K562 (cell line): Measurements from ENCODE around the gene PTH2. TPM values are rescaled to one million over a fixed set of nuclear protein-coding genes. Genes with fewer than 3 reads are reported as not detected.

Experiments used
- CREB1 ChIP-seq, 2 experiments: sonication (generic) in 1 of 2; formaldehyde crosslinking in 1 of 2; IDR thresholded peaks; 2 replicates each; pipeline versions ENCODE4 v1.6.1 to v1.8.0; 2012 to 2022; ENCODE audit warnings: inconsistent platforms in 1 of 2, mild to moderate bottlenecking in 1 of 2, missing genetic modification reagents in 1 of 2, moderate library complexity in 1 of 2
- DPF2 ChIP-seq: fragments of 450-650 bp; IDR thresholded peaks from 2 replicates; pipeline ENCODE4 v1.6.1; 2016
- MYBL2 ChIP-seq, 2 experiments: fragments of 450-650 bp in 1 of 2; sonication (generic) in 1 of 2; formaldehyde crosslinking in 1 of 2; IDR thresholded peaks; 2 replicates each; pipeline versions ENCODE4 v1.6.1 to v1.8.1; 2017 to 2022; ENCODE audit warnings: borderline replicate concordance in 1 of 2, inconsistent platforms in 1 of 2, low read depth in 1 of 2, mild to moderate bottlenecking in 1 of 2, missing genetic modification reagents in 1 of 2, moderate library complexity in 1 of 2
- NUFIP1 ChIP-seq: fragments of 450-650 bp; IDR thresholded peaks from 2 replicates; pipeline ENCODE4 v1.6.1; 2018; ENCODE audit not compliant: partially characterized antibody
- ZFP30 ChIP-seq: fragments of 250-450 bp; sonication (Bioruptor Pico); IDR thresholded peaks from 2 replicates; pipeline ENCODE4 v1.8.0; 2022; ENCODE audit warnings: moderate library complexity, mild to moderate bottlenecking, inconsistent platforms, borderline replicate concordance
- ZFX ChIP-seq: sonication (generic); formaldehyde crosslinking; IDR thresholded peaks from 2 replicates; pipeline ENCODE4 v1.8.0; 2022; ENCODE audit warnings: mild to moderate bottlenecking, missing genetic modification reagents, moderate library complexity
- ZNF444 ChIP-seq: fragments of 250-450 bp; sonication (Bioruptor Pico); IDR thresholded peaks from 2 replicates; pipeline ENCODE4 v1.4.0; 2020; ENCODE audit warnings: mild to moderate bottlenecking, moderate library complexity
- ZNF75A ChIP-seq: fragments of 450-650 bp; formaldehyde crosslinking; IDR thresholded peaks from 2 replicates; pipeline ENCODE4 v1.4.0; 2020; ENCODE audit warnings: mild to moderate bottlenecking
- polyA plus RNA-seq, 8 experiments: library from polyadenylated mRNA; depleted of rRNA in 4 of 8; stranded (reverse) in 5 of 8; unstranded in 3 of 8; fragments of >200 nt; fragmentation: Nextera tagmentation in 2 of 8; fragmentation: Illumina TruSeq in 1 of 8; extraction: Ambion mirVana in 2 of 8; extraction: Trizol in 1 of 8; gene quantifications; 2 replicates each; pipeline versions ENCODE4 v1.2.1 to v1.2.3, GENCODE V29; 2011 to 2014; ENCODE audit warnings: inconsistent platforms in 1 of 8, missing spikeins in 1 of 8
- total RNA-seq, 7 experiments: library from RNA; depleted of rRNA in 6 of 7; stranded (reverse); fragments of >200 nt in 6 of 7; fragmentation: Illumina TruSeq in 2 of 7; extraction: Trizol in 2 of 7; gene quantifications; 2 replicates each; pipeline versions ENCODE4 v1.2.1 to v1.2.3, GENCODE V29; 2011 to 2021; ENCODE audit warnings: low replicate concordance in 1 of 7
- TF ChIP-seq, protein P1 (sequence below): fragments of 450-650 bp; IDR thresholded peaks from one replicate; pipeline ENCODE4 v1.6.1; 2018; ENCODE audit warnings: mild to moderate bottlenecking, moderate library complexity; ENCODE audit not compliant: partially characterized antibody
- TF ChIP-seq, protein P2 (sequence below): fragments of 250-450 bp; sonication (Bioruptor Pico); IDR thresholded peaks from 2 replicates; pipeline ENCODE4 v1.8.0; 2022; ENCODE audit warnings: moderate library complexity, mild to moderate bottlenecking, inconsistent platforms
- TF ChIP-seq, protein P3 (sequence below): sonication (generic); formaldehyde crosslinking; IDR thresholded peaks from 2 replicates; pipeline ENCODE4 v1.8.0; 2022; ENCODE audit warnings: mild to moderate bottlenecking, missing genetic modification reagents, borderline replicate concordance
- TF ChIP-seq, protein P4 (sequence below), 3 experiments: fragments of 200-800 bp in 1 of 3; sonication (Bioruptor generic) in 1 of 3; sonication (generic) in 1 of 3; formaldehyde crosslinking in 1 of 3; IDR thresholded peaks; 2 replicates each; pipeline versions ENCODE4 v1.6.1 to v1.8.0; 2016 to 2022; ENCODE audit warnings: mild to moderate bottlenecking in 2 of 3, missing compliant biosample characterization in 2 of 3, missing genetic modification characterization in 2 of 3, missing genetic modification reagents in 1 of 3
- TF ChIP-seq, protein P5 (sequence below): fragments of 250-450 bp; sonication (Bioruptor Pico); IDR thresholded peaks from 2 replicates; pipeline ENCODE4 v1.9.0; 2021; ENCODE audit warnings: mild to moderate bottlenecking, inconsistent platforms
- TF ChIP-seq, protein P6 (sequence below): fragments of 250-450 bp; sonication (Bioruptor Pico); IDR thresholded peaks from 2 replicates; pipeline ENCODE4 v1.8.0; 2021; ENCODE audit warnings: mild to moderate bottlenecking, moderate library complexity

The PTH2 gene
- total and polyA plus RNA-seq, 9 of the 15 experiments (the other 6 are each of a cell fraction or from before 2014, with no cell fraction given) = 1.3 TPM; not detected in 8

DNA sequence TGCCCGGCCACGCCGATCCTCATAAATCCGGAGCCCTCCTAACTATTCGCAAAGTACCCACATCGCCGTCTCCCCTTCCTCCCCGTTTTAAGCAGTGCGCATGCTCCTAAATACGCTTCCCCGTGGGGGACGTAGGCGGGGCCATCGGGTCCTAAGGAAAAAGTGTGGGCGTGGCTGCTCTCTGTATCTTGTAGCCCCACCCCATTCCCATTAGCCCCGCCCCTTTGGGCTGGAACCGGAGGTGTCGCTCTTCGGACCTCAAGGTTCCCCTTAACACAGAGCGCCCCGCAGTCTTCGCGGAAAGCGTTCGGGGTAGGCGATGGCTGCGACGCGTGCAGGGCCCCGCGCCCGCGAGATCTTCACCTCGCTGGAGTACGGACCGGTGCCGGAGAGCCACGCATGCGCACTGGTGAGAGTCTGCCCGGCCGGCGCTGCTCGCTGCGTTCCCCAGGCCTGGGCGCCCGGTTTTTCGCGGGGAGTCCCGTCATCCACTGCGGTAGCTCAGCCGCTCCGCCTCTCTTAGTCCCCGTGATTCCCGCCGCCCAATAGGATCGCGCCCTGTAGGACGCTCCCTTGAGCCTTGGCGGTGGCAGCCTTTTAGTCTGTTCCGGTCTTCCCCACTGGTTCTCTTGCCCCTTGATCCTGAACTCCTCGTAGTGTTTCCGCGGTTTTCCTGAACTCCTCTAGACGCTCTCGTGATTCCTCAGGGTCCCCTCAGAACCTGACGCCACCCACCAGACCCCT is 29.9 kb upstream of the PTH2 start, which contains the start of gene ALDH16A1 (continued):
- no peak for TF ChIP-seq ZFP30 (CRISPR knock-in tag)
- no peak for TF ChIP-seq ZNF75A
- no peak for TF ChIP-seq DPF2
- no peak for TF ChIP-seq ZNF444 (CRISPR knock-in tag)
- TF ChIP-seq, protein P1, sequence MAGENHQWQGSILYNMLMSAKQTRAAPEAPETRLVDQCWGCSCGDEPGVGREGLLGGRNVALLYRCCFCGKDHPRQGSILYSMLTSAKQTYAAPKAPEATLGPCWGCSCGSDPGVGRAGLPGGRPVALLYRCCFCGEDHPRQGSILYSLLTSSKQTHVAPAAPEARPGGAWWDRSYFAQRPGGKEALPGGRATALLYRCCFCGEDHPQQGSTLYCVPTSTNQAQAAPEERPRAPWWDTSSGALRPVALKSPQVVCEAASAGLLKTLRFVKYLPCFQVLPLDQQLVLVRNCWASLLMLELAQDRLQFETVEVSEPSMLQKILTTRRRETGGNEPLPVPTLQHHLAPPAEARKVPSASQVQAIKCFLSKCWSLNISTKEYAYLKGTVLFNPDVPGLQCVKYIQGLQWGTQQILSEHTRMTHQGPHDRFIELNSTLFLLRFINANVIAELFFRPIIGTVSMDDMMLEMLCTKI = no peak
- peak; percentile 72 for TF ChIP-seq CREB1 (IDR thresholded peaks at IDR 0.05)
- peak; percentile 73 for TF ChIP-seq CREB1 (CRISPR knock-in tag; IDR thresholded peaks at IDR 0.05)
- TF ChIP-seq, protein P2, sequence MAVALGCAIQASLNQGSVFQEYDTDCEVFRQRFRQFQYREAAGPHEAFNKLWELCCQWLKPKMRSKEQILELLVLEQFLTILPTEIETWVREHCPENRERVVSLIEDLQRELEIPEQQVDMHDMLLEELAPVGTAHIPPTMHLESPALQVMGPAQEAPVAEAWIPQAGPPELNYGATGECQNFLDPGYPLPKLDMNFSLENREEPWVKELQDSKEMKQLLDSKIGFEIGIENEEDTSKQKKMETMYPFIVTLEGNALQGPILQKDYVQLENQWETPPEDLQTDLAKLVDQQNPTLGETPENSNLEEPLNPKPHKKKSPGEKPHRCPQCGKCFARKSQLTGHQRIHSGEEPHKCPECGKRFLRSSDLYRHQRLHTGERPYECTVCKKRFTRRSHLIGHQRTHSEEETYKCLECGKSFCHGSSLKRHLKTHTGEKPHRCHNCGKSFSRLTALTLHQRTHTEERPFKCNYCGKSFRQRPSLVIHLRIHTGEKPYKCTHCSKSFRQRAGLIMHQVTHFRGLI (CRISPR knock-in tag) = no peak
- TF ChIP-seq, protein P3, sequence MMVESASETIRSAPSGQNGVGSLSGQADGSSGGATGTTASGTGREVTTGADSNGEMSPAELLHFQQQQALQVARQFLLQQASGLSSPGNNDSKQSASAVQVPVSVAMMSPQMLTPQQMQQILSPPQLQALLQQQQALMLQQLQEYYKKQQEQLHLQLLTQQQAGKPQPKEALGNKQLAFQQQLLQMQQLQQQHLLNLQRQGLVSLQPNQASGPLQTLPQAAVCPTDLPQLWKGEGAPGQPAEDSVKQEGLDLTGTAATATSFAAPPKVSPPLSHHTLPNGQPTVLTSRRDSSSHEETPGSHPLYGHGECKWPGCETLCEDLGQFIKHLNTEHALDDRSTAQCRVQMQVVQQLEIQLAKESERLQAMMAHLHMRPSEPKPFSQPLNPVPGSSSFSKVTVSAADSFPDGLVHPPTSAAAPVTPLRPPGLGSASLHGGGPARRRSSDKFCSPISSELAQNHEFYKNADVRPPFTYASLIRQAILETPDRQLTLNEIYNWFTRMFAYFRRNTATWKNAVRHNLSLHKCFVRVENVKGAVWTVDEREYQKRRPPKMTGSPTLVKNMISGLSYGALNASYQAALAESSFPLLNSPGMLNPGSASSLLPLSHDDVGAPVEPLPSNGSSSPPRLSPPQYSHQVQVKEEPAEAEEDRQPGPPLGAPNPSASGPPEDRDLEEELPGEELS = no peak
- TF ChIP-seq NUFIP1 = no peak
- no peak for TF ChIP-seq MYBL2 (IDR thresholded peaks at IDR 0.05; ENCODE audit: low read depth)
- TF ChIP-seq MYBL2 (CRISPR knock-in tag; IDR thresholded peaks at IDR 0.05; ENCODE audit: borderline replicate concordance) = no peak
- peak; percentile 83 for TF ChIP-seq ZFX
- TF ChIP-seq, protein P4, sequence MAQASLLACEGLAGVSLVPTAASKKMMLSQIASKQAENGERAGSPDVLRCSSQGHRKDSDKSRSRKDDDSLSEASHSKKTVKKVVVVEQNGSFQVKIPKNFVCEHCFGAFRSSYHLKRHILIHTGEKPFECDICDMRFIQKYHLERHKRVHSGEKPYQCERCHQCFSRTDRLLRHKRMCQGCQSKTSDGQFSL (CRISPR knock-in tag; IDR thresholded peaks at IDR 0.05) = no peak
- TF ChIP-seq, protein P4 (tag; IDR thresholded peaks at IDR 0.05) = no peak
- TF ChIP-seq, protein P5, sequence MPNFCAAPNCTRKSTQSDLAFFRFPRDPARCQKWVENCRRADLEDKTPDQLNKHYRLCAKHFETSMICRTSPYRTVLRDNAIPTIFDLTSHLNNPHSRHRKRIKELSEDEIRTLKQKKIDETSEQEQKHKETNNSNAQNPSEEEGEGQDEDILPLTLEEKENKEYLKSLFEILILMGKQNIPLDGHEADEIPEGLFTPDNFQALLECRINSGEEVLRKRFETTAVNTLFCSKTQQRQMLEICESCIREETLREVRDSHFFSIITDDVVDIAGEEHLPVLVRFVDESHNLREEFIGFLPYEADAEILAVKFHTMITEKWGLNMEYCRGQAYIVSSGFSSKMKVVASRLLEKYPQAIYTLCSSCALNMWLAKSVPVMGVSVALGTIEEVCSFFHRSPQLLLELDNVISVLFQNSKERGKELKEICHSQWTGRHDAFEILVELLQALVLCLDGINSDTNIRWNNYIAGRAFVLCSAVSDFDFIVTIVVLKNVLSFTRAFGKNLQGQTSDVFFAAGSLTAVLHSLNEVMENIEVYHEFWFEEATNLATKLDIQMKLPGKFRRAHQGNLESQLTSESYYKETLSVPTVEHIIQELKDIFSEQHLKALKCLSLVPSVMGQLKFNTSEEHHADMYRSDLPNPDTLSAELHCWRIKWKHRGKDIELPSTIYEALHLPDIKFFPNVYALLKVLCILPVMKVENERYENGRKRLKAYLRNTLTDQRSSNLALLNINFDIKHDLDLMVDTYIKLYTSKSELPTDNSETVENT = peak; percentile 57; the same call in 1 of the 2 replicates
- TF ChIP-seq, protein P6, sequence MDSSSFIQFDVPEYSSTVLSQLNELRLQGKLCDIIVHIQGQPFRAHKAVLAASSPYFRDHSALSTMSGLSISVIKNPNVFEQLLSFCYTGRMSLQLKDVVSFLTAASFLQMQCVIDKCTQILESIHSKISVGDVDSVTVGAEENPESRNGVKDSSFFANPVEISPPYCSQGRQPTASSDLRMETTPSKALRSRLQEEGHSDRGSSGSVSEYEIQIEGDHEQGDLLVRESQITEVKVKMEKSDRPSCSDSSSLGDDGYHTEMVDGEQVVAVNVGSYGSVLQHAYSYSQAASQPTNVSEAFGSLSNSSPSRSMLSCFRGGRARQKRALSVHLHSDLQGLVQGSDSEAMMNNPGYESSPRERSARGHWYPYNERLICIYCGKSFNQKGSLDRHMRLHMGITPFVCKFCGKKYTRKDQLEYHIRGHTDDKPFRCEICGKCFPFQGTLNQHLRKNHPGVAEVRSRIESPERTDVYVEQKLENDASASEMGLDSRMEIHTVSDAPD (CRISPR knock-in tag) = no peak
